ENCODE measurements around the gene ADAMTS10.
A peak's percentile ranks its signal among the peaks of the same experiment; 100 is the strongest.

ADAMTS10 gene

GRCh38 chr19:8643860-8644653 is 33.5 kb upstream of the ADAMTS10 start:
- TF ChIP-seq CTCF (IDR thresholded peaks at IDR 0.05; ENCODE audit: low read depth, low read length) = no peak
- no peak for DNase-seq (ENCODE audit: extremely low read depth, low read depth)

- no peak for TF ChIP-seq CTCF (IDR thresholded peaks at IDR 0.05; ENCODE audit: low read depth, low read length)
- DNase-seq (ENCODE audit: extremely low read depth, low read depth) = no peak
Observed at GRCh38 chr19:8642561-8642960, 32.0 kb upstream of the ADAMTS10 start.

- peak; percentile 51 for TF ChIP-seq CTCF (IDR thresholded peaks at IDR 0.05; ENCODE audit: low read depth, low read length)
- no peak for DNase-seq (ENCODE audit: extremely low read depth, low read depth)
Observed at GRCh38 chr19:8641908-8642547, 31.5 kb upstream of the ADAMTS10 start.

- TF ChIP-seq CTCF (IDR thresholded peaks at IDR 0.05; ENCODE audit: low read depth, low read length) = no peak
- no peak for DNase-seq (ENCODE audit: extremely low read depth, low read depth)
Observed at GRCh38 chr19:8641221-8641907, 30.8 kb upstream of the ADAMTS10 start.

- no peak for TF ChIP-seq CTCF (IDR thresholded peaks at IDR 0.05; ENCODE audit: low read depth, low read length)
- DNase-seq (ENCODE audit: extremely low read depth, low read depth) = no peak
Observed at GRCh38 chr19:8640402-8641004, 30.0 kb upstream of the ADAMTS10 start.

- TF ChIP-seq CTCF (IDR thresholded peaks at IDR 0.05; ENCODE audit: low read depth, low read length) = no peak
- DNase-seq (ENCODE audit: extremely low read depth, low read depth) = no peak
Observed at GRCh38 chr19:8639821-8640401, 29.4 kb upstream of the ADAMTS10 start.
